GM15510 (cell line): ENCODE results near the gene GNB5.

ENCODE experiments used
- POLR2A ChIP-seq: IDR thresholded peaks from 3 replicates; pipeline ENCODE4 v1.6.1; 2011; ENCODE audit warnings: borderline replicate concordance; ENCODE audit not compliant: insufficient read length; ENCODE audit errors: extremely low read depth

Gene GNB5

DNA sequence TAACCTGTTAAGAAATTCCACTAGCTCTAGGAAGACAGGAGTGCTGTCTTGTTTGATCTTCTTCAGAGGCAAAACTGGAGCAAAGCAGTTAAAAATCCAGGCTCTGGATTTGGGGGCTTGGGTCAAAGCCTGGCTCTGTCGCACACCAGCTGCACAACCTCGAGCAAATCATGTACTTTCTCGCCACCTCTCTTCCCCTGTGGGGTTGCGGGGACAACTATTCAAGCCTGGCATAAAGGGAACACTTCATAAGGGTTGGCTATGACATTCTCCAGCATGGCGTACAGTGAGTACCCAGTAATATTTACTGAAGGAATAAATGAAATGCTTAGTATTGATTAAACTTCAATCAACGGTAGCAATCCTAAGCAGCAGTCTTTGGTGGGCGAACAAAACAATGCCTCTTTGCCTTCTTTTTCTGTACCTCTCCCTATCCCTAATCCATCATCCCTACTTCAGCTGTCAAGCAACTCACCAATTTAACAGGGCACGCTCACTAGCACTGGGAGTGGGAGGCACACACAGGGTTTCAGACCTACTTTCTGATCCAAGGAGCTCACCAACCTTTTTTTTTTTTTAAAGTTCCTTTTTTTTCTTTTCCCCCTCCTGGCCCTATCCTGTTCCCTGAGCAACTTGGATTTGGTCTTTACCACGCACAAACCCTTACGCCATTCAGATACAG, 33.0 kb downstream of the GNB5 start:
- TF ChIP-seq POLR2A, result no peak

DNA sequence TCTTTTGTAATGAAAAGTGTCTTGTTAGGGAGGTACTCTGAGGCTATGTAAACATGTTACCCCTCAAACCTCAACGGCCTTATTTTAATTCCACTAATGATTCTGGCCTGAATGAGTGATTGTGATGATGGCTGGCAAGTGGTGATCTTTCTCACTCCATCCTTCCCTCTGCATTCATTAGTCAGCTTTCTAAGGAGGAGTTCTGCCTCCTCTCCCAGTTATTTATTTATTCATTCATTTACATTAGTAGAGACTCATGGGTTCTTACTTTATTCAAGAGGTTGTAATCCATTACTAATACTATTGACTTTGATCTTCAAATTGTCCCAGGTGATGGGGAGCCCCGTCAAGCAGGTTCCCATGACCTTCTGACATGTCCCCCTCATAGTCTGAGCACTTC, 35.3 kb downstream of the GNB5 start:
- TF ChIP-seq POLR2A, result no peak

DNA sequence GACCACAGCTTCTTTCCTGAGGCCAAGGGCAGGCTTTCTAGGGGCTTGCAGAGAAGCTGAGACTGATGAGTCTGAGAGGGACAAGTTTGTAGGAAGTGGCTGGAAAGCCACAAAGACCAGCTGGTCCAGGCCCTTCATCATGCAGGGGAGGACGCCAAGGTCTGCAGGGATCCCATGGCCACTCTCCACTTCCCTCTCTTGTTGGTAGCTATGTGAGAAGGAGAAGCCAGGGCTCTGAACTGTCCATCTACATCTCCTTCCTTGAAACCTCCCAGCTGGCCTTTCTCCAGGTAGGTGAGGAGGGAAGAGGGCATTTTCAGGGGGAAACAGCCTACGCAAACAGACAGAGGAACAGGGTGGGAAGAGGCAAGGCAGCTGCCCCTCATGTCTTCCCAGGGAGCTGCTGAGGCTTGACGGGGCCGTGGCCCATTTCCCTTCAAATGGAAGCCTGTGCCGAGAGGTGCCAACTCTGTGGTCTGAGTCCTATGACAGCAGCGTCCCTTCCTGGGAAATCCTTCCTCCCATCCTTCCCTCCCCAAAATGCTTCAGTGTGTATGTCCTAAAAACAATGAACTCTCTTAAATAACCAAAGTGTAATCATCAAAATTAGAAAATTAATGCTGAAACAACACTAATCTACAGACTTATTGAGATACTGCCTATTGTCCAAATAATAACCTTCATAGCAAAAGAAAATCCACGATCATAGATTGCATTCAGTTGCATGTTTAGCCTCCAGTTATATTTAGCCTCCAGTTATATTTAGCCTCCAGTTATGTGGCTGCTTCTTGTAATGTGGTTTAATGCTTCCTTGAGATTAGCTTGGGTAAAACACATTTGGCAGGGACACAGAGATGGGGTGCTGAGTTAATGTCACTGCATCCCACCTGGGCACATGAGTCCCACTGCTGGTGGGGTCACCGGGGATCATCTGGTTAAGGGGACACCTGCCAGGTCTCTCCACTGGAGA, 36.0 kb downstream of the GNB5 start:
- TF ChIP-seq POLR2A, result no peak

DNA sequence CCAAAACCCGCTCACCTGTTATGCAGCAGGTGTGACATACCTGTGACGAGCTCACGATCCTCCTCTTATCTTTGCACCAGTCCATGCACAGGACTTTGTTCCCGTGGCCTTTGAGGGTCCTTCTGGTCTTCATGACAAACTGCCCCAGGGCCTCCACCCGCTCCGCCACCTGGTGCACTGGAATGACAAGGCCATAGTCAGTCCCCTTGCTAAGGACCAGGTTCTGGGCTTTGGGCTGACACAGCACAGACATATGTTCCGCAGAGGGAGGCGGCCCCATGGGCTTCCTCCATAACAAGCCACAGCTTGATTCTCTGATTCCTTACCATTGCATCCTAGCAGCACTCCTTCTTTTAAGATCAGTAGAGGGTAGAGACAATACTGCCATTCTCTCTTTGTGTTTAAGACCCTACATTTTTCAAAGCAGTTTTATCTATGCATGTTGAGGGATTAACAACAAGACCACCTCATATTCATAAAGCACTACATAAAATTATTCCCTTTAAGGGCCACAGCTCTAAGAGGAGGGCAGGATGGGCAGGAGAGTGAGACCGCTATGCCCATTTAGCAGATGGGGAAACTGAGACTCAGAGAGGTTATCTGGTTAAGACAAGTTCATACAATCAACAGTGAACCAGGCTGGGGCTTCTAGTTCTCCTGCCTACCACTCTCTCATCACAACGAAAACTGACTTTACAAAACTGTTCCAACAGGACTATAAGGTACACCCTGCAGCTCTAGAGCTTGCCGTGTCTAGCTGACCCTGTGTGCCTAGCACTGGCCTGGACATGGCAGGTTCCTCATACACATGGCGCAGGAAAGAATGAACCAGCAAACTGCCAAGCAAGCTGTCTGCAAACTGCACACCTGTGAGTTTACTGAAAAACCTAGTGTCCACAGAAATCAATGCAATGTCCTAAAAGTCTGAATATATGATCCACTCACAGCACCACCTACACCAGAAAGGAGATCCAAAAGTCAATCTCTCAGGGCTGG, 37.0 kb downstream of the GNB5 start:
- no peak for TF ChIP-seq POLR2A

DNA sequence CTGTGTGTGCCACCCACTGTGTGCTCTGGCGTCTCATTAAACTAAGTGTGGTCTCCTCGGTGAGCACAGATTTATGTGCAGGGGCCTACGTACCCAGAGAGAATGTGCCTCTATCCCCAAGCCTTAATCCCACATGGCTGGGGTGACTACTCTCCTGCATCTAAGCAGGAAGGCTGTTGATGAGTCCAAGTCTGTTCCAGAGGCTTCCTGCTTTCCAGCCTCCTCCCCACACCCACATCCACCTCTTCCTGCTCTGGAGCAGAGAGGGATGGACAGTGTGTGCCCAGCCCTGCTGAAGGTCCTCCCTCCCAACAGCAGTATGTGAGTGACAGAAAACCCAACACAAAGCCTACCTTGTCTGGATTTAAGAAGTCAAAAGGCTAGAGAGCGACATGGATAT, 39.8 kb downstream of the GNB5 start:
- no peak for TF ChIP-seq POLR2A

DNA sequence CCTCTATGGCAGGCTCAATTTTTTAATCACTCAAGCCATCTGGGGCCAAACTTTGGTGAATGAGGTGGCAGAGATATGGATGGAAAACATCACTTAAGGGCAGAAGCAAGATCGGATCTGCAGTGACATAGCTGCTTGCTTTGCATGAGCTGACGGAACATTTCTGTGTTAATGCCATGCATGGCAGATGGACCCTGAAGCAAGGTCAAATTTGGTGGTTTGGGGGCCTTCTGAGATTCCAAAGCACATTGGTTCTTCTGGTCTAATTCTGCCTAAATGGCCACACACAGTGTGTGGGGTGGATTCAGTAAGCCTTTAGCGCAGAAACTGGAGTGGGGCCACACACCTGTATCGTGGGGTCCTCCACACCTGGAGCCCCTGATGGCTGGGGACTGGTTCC, 40.3 kb downstream of the GNB5 start:
- TF ChIP-seq POLR2A, result no peak

DNA sequence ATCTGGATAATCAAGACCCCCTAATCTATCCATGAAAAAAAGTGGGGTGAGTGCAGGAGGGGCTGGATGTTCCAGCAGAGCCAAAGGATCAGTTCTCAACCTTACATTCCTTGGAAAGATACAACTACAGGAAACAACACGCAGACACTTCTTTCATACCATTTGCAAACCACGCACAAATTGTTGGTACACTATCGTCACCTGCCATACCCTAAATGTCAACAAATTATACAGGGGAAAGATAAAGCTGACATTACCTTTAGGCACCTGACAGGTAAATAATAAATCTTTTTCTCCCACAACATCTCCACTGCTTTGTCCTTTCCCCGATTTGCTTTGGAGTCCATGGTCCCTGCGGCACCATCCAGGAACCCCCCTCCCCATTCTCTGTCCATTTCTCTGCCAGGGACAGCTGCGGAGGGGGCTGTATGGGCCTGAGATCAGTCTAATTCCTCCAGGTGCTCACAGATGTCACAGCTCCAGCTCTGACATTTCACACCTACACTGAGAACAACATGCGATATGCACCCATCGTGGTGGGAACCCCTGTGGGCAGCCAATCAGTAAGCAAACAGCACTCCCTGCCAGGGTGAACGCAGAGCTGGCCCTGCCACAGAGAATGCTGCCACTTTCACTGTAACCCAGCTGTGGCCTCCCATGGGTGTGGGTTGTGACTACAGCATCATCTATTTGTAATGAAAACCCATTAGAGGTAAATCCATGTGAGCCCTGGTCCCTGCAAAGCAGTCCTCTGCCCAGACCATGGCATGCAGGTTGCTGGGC, 41.0 kb downstream of the GNB5 start:
- TF ChIP-seq POLR2A, result no peak

DNA sequence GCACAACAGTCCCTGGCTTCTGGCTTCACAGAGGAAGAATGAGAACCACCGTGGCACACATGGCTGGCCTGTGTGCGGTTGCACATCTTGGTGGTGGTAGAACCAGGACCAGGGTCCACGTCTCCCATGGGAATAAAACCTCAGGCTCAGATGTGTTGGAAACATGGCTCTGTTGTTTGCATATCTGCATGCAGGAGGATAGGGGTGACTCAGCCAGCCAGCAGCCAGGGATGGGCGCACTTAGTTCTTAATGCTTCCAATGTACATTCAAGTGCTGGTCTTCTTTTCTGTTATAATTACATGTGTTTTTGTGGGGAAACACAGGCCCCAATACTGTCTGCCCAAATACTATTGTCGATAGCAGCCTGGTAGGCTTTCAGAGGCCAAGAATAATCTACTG, 42.8 kb downstream of the GNB5 start:
- TF ChIP-seq POLR2A, result no peak

DNA sequence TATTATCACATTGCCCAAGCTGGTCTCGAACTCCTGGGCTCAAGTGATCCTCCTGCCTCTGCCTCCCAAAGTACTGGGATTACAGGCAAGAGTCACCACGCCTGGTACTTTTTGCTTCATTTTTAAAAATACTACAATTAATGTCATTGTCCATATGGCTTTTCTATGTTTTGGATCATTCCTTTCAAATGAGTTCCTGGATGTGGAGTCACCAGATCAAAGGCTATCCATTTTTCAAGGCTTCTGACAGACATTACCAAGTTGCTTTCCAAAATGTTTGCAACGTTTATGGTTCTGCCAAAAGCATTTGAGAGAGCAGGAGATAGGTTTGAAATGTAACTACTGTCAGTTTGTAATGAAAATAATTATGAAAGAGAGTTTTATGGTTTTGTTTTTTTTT, 44.4 kb downstream of the GNB5 start:
- no peak for TF ChIP-seq POLR2A

DNA sequence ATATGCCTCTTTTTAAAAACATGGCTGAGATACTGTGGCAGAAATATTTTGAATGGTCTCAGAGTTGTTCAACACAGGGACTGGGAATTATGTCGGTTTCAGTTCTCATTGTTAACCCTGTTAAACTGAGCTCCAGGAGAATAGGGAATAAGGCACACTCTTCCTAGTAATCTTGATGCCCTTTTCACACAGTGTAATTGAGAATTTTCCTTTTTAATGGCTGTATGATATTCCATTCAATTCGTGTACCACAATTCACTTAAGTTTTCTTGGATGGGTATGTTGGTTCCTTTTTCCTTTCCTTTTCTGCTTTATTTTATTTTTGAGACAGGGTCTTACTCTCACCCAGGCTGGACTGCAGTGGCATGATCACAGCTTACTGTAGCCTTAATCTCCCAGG, 44.9 kb downstream of the GNB5 start:
- TF ChIP-seq POLR2A, result no peak

DNA sequence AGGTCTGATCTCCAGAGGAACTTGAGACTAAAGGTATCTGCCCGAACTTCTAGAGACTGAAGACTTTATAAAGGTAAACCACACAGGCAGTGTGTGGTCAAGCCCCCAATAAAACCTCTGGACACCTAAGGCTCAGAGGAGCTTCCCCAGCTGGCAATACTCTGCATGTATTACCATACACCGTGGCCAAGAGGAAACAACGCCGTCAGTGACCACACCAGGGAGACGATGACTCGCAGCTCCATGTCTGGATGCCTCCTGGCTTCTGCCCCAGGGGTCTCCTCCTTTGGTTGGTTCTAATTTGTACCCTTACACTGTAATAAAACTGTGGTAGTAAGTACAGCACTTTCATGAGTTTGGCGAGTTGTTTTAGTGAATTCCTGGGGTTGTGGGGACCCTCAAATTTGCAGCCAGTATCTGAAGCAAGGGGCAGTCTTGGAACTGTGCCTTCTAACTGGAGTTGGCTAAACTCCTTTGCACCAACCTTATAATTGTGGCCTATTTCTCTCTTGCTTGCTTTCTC, 46.5 kb downstream of the GNB5 start:
- TF ChIP-seq POLR2A, result no peak

DNA sequence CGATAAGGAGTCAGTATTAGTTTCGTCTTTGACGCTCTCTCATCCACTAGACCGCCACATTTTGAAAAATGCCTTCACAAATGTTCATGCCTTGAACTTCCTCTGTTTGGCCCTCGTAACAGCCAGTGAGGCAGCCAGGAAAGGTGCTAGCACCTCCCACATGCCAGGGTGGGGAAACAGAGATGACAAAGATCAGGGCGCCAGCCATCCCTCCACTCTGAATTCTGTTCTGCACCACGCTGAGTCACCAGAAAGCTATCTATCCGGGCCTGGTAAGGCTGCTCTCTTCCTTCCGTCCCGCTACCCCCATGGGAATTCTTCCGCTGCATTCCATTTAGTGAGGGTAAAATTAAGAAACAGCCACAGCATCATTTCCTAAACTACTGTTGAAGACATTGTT, 47.3 kb downstream of the GNB5 start:
- no peak for TF ChIP-seq POLR2A

DNA sequence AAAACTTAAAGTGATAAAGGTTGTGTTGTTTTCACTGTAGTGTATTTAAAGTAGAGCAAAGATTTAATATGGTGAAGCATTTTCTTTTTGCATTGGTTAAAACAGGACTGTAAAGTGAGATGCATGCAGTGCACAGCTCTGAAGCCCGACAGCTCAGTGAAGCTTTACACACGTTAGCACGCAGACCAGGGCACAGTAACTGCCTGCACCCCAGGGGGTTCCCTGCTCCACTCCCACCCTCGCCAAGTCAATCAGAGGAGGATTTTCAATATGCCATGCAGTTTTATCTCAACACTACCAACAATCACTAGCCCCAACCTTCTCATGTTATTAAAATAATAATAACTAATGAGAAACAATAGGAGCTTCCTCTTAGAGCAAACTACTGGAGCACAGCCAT, 50.5 kb downstream of the GNB5 start:
- TF ChIP-seq POLR2A, result no peak
